ENCODE measurements around the gene NCS1.

The NCS1 gene

GRCh38 chr9:130145658-130146057 lies 26.5 kb upstream of the NCS1 start:
- POLR2A ChIA-PET: interaction anchor here (0.7 to 1.2 kb wide), 2 partner anchors 21 to 27 kb away, joined by 3 to 8 read pairs; no protein-coding TSS in a partner anchor
- CTCF ChIA-PET: interaction anchor here (0.9 to 3.3 kb wide), 7 partner anchors 10 to 97 kb away, joined by 3 to 16 read pairs (median 3); no protein-coding TSS in a partner anchor
- H3K9me3 ChIP-seq (ENCODE audit: control insufficient read depth, insufficient read depth, low read depth, low read length): no peaks in the 10 kb centered on the region

DNA sequence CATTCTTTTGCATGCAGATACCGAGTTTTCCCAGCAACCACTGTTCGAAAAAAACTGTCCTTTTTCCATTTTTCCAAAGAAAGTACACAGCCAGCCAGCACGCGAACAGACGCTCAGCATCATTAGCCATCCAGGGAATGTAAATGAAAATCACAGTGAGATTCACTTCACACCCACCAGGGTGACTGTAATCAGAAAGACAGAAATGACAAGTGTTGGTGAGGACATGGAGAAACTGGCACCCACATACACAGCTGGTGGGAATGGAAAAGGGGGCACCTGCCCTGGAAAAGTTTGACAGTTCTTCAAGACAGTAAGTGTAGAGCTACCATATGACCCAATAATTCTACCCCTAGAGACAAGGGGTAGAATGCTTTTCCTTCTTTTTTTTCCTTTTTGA lies 25.0 kb upstream of the NCS1 start:
- H3K4me3 ChIP-seq (ENCODE audit: low read depth, low read length): no peak overlapping the region
- no peak overlapping the region for H3K27ac ChIP-seq (ENCODE audit: extremely low read depth, low read depth, low read length)
- CTCF ChIA-PET: no interaction called here
- H3K36me3 ChIP-seq (ENCODE audit: control insufficient read depth in 2 of 2, insufficient read depth in 1 of 2, low read length in 2 of 2): no peaks in the 10 kb centered on the region
- no peaks in the 10 kb centered on the region for H3K9me3 ChIP-seq (ENCODE audit: control insufficient read depth, insufficient read depth, low read depth, low read length)
- POLR2A ChIA-PET: no interaction called here
- no peaks in the 10 kb centered on the region for H3K4me1 ChIP-seq (ENCODE audit: control insufficient read depth, insufficient read depth, low read length)
- TF ChIP-seq ZNF529 (tag by site-specific recombination; IDR thresholded peaks at IDR 0.05; ENCODE audit: insufficient replicate concordance): no peak
- TF ChIP-seq ZNF664 (tag by site-specific recombination; IDR thresholded peaks at IDR 0.05): no peak
- TF ChIP-seq ZNF174 (tag by site-specific recombination; IDR thresholded peaks at IDR 0.05): no peak

More at GRCh38 chr9:130145658-130146057, 26.5 kb upstream of the NCS1 start:
- Histone ChIP-seq H3K4me3 (ENCODE audit: low read depth, low read length) (no peak overlapping the region), H3K4me1 (ENCODE audit: control insufficient read depth, insufficient read depth, low read length) (no peaks in the 10 kb centered on the region), H3K27ac (ENCODE audit: extremely low read depth, low read depth, low read length) (no peak overlapping the region), H3K36me3 (ENCODE audit: control insufficient read depth in 2 of 2, insufficient read depth in 1 of 2, low read length in 2 of 2) (no peaks in the 10 kb centered on the region)
- TF ChIP-seq ZNF658 (tag by site-specific recombination; IDR thresholded peaks at IDR 0.05) (no peak), ZNF23 (tag by site-specific recombination; IDR thresholded peaks at IDR 0.05; ENCODE audit: borderline replicate concordance) (no peak), ZNF785 (tag by site-specific recombination; IDR thresholded peaks at IDR 0.05) (no peak), KLF16 (tag by site-specific recombination; IDR thresholded peaks at IDR 0.05) (no peak), ZSCAN23 (tag by site-specific recombination; IDR thresholded peaks at IDR 0.05) (no peak), ZNF155 (tag by site-specific recombination; IDR thresholded peaks at IDR 0.05) (no peak), HIC1 (tag by site-specific recombination; IDR thresholded peaks at IDR 0.05) (no peak), ZNF19 (tag by site-specific recombination; IDR thresholded peaks at IDR 0.05; ENCODE audit: low read depth) (no peak), ZXDB (tag by site-specific recombination; IDR thresholded peaks at IDR 0.05) (no peak), ZNF600 (tag by site-specific recombination; IDR thresholded peaks at IDR 0.05) (no peak), ZNF132 (tag by site-specific recombination; IDR thresholded peaks at IDR 0.05; ENCODE audit: borderline replicate concordance) (no peak)
- TF ChIP-seq, protein P1, sequence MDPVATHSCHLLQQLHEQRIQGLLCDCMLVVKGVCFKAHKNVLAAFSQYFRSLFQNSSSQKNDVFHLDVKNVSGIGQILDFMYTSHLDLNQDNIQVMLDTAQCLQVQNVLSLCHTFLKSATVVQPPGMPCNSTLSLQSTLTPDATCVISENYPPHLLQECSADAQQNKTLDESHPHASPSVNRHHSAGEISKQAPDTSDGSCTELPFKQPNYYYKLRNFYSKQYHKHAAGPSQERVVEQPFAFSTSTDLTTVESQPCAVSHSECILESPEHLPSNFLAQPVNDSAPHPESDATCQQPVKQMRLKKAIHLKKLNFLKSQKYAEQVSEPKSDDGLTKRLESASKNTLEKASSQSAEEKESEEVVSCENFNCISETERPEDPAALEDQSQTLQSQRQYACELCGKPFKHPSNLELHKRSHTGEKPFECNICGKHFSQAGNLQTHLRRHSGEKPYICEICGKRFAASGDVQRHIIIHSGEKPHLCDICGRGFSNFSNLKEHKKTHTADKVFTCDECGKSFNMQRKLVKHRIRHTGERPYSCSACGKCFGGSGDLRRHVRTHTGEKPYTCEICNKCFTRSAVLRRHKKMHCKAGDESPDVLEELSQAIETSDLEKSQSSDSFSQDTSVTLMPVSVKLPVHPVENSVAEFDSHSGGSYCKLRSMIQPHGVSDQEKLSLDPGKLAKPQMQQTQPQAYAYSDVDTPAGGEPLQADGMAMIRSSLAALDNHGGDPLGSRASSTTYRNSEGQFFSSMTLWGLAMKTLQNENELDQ (tag by site-specific recombination; IDR thresholded peaks at IDR 0.05; ENCODE audit: low read depth): no peak

DNA sequence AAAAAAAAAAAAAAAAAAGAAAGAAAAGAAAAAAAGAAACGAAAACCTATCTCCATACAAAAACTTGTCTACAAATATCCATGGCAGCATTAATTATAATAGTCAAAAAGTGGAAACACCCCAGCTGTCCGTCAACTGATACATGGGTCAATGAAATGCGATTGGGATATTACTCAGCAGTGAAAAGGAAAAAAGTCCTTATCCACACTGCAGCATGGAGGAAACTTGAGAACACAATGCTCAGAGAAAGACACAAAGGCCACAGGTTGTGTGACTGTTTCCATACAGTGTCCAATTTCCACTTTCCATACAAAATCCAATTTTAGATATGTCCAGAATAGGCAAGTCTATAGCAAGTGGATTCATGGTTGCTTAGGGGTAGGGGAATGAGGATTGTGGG lies 24.3 kb upstream of the NCS1 start:
- Histone ChIP-seq H3K36me3 (ENCODE audit: control insufficient read depth in 2 of 2, insufficient read depth in 1 of 2, low read length in 2 of 2) (no peaks in the 10 kb centered on the region), H3K27ac (ENCODE audit: extremely low read depth, low read depth, low read length) (no peak overlapping the region), H3K9me3 (ENCODE audit: control insufficient read depth, insufficient read depth, low read depth, low read length) (no peaks in the 10 kb centered on the region), H3K4me1 (ENCODE audit: control insufficient read depth, insufficient read depth, low read length) (no peaks in the 10 kb centered on the region), H3K4me3 (ENCODE audit: low read depth, low read length) (no peak overlapping the region)
- peak; percentile 75 for TF ChIP-seq ZNF146 (tag by site-specific recombination; IDR thresholded peaks at IDR 0.05)
- no peak for TF ChIP-seq ZNF600 (tag by site-specific recombination; IDR thresholded peaks at IDR 0.05)
- TF ChIP-seq, protein P2, sequence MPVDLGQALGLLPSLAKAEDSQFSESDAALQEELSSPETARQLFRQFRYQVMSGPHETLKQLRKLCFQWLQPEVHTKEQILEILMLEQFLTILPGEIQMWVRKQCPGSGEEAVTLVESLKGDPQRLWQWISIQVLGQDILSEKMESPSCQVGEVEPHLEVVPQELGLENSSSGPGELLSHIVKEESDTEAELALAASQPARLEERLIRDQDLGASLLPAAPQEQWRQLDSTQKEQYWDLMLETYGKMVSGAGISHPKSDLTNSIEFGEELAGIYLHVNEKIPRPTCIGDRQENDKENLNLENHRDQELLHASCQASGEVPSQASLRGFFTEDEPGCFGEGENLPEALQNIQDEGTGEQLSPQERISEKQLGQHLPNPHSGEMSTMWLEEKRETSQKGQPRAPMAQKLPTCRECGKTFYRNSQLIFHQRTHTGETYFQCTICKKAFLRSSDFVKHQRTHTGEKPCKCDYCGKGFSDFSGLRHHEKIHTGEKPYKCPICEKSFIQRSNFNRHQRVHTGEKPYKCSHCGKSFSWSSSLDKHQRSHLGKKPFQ (tag by site-specific recombination; IDR thresholded peaks at IDR 0.05): no peak
- ChIA-PET POLR2A (no interaction called here), CTCF (no interaction called here)
